Parathyroid adenoma (tissue), 2 donors: ENCODE data around the gene DYRK4.

ENCODE experiments used
- H2AFZ ChIP-seq: fragments of 300-600 bp; sonication (generic); one replicate; pipeline ENCODE4 v1.7.0; 2017; ENCODE audit warnings: antibody characterized with exemption, mild to moderate bottlenecking
- H3K27ac ChIP-seq: fragments of 300-600 bp; sonication (generic); one replicate; pipeline ENCODE4 v1.7.0; 2017
- H3K27me3 ChIP-seq: fragments of 300-600 bp; sonication (generic); one replicate; pipeline ENCODE4 v1.7.0; 2017; ENCODE audit warnings: low read length; ENCODE audit not compliant: control insufficient read depth, insufficient read depth
- H3K36me3 ChIP-seq: fragments of 300-600 bp; sonication (generic); one replicate; pipeline ENCODE4 v1.7.0; 2017; ENCODE audit warnings: low read length; ENCODE audit not compliant: control insufficient read depth, insufficient read depth
- H3K4me1 ChIP-seq: fragments of 300-600 bp; sonication (generic); one replicate; pipeline ENCODE4 v1.7.0; 2017; ENCODE audit warnings: control low read depth
- H3K4me2 ChIP-seq: fragments of 300-600 bp; sonication (generic); one replicate; pipeline ENCODE4 v1.7.0; 2017; ENCODE audit warnings: low read length
- H3K4me3 ChIP-seq: fragments of 300-600 bp; sonication (generic); one replicate; pipeline ENCODE4 v1.7.0; 2017; ENCODE audit warnings: low read depth, low read length
- H3K79me2 ChIP-seq: fragments of 300-600 bp; sonication (generic); one replicate; pipeline ENCODE4 v1.7.0; 2017; ENCODE audit warnings: control low read depth
- H3K9ac ChIP-seq: fragments of 300-600 bp; sonication (generic); one replicate; pipeline ENCODE4 v1.7.0; 2017; ENCODE audit warnings: mild to moderate bottlenecking
- H3K9me3 ChIP-seq: fragments of 300-600 bp; sonication (generic); one replicate; pipeline ENCODE4 v1.7.0; 2017; ENCODE audit warnings: low read length; ENCODE audit not compliant: control insufficient read depth
- TF ChIP-seq, protein P1 (sequence below): fragments of 300-600 bp; sonication (generic); IDR thresholded peaks from one replicate; pipeline ENCODE4 v1.7.0; 2017; ENCODE audit warnings: antibody characterized with exemption, mild to moderate bottlenecking
- donor health status: primary hyperparathyroidism.

DYRK4 gene

GRCh38 chr12:4609071-4609470, 47.1 kb downstream of the DYRK4 start:
- no peaks in the 10 kb centered on the region for H3K36me3 ChIP-seq
- no peak overlapping the region for H3K4me3 ChIP-seq
- no peak overlapping the region for H3K27ac ChIP-seq
- H3K27me3 ChIP-seq: no peaks in the 10 kb centered on the region
- H3K4me2 ChIP-seq: no peak overlapping the region
- H3K9ac ChIP-seq: no peak overlapping the region
- H2AFZ ChIP-seq: no peak overlapping the region
- no peaks in the 10 kb centered on the region for H3K9me3 ChIP-seq
- TF ChIP-seq, protein P1, sequence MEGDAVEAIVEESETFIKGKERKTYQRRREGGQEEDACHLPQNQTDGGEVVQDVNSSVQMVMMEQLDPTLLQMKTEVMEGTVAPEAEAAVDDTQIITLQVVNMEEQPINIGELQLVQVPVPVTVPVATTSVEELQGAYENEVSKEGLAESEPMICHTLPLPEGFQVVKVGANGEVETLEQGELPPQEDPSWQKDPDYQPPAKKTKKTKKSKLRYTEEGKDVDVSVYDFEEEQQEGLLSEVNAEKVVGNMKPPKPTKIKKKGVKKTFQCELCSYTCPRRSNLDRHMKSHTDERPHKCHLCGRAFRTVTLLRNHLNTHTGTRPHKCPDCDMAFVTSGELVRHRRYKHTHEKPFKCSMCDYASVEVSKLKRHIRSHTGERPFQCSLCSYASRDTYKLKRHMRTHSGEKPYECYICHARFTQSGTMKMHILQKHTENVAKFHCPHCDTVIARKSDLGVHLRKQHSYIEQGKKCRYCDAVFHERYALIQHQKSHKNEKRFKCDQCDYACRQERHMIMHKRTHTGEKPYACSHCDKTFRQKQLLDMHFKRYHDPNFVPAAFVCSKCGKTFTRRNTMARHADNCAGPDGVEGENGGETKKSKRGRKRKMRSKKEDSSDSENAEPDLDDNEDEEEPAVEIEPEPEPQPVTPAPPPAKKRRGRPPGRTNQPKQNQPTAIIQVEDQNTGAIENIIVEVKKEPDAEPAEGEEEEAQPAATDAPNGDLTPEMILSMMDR: no peak
- H3K4me1 ChIP-seq: no peaks in the 10 kb centered on the region
- peaks cover 7% of the 10 kb centered on the region for H3K79me2 ChIP-seq

DNA sequence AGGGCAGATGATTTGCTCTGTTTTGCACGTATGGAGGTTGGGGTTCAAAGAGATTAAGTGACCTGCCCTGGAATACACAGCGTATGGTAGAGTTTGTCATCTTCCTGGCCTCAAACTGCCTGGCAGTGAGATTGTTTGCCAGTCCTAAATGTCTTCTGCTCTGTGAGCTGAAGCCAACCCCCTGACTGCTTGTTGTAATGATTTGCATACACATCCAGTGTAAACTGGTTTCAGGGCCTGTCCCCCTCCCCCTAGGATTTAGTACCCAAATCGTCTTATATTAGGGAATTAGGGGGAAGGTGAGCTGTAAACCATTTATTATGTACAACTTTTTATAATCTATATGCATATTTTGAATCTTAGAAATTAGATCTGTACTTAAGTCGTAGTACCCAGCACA, 48.5 kb downstream of the DYRK4 start:
- Histone ChIP-seq H3K27ac (no peak overlapping the region), H3K4me2 (no peak overlapping the region), H2AFZ (no peak overlapping the region), H3K4me1 (no peaks in the 10 kb centered on the region), H3K27me3 (no peaks in the 10 kb centered on the region), H3K79me2 (no peaks in the 10 kb centered on the region), H3K9me3 (no peaks in the 10 kb centered on the region), H3K9ac (no peak overlapping the region), H3K36me3 (no peaks in the 10 kb centered on the region), H3K4me3 (no peak overlapping the region)
- TF ChIP-seq, protein P1: no peak

- Histone ChIP-seq H3K9ac (no peak overlapping the region), H3K27ac (no peak overlapping the region), H3K27me3 (no peaks in the 10 kb centered on the region), H3K36me3 (no peaks in the 10 kb centered on the region), H3K4me3 (no peak overlapping the region), H3K4me1 (no peaks in the 10 kb centered on the region), H2AFZ (no peak overlapping the region), H3K9me3 (no peaks in the 10 kb centered on the region), H3K4me2 (no peak overlapping the region), H3K79me2 (no peaks in the 10 kb centered on the region)
- TF ChIP-seq, protein P1: no peak
Measured at GRCh38 chr12:4615667-4616066, 53.7 kb downstream of the DYRK4 start.

GRCh38 chr12:4621511-4621910, 59.5 kb downstream of the DYRK4 start:
- no peaks in the 10 kb centered on the region for H3K4me1 ChIP-seq
- H3K27ac ChIP-seq: no peak overlapping the region
- no peak overlapping the region for H3K4me2 ChIP-seq
- H3K79me2 ChIP-seq: no peaks in the 10 kb centered on the region
- TF ChIP-seq, protein P1: no peak
- H3K9me3 ChIP-seq: no peaks in the 10 kb centered on the region
- no peaks in the 10 kb centered on the region for H3K27me3 ChIP-seq
- H2AFZ ChIP-seq: no peak overlapping the region
- no peak overlapping the region for H3K4me3 ChIP-seq
- no peak overlapping the region for H3K9ac ChIP-seq
- no peaks in the 10 kb centered on the region for H3K36me3 ChIP-seq

- Histone ChIP-seq H3K4me2 (no peak overlapping the region), H3K9me3 (no peaks in the 10 kb centered on the region), H3K79me2 (no peaks in the 10 kb centered on the region), H2AFZ (no peak overlapping the region), H3K4me3 (no peak overlapping the region), H3K9ac (no peak overlapping the region), H3K27me3 (no peaks in the 10 kb centered on the region), H3K36me3 (no peaks in the 10 kb centered on the region), H3K4me1 (no peaks in the 10 kb centered on the region), H3K27ac (no peak overlapping the region)
- TF ChIP-seq, protein P1: no peak
Measured at GRCh38 chr12:4626543-4626942, 64.5 kb downstream of the DYRK4 start.
